GM19452 (cell line): ENCODE results near the gene IL1RAPL1.
"Not testable (repeated sequence)": the region's sequence is repeated elsewhere in the genome, so short reads cannot be mapped to it uniquely, and the experiment has no call there.

ENCODE experiments used
- ATAC-seq: cut with Tn5 transposase; IDR thresholded peaks from one replicate; pipeline ENCODE4 v1.9.1; 2021; ENCODE audit not compliant: unreplicated experiment

Gene IL1RAPL1

DNA sequence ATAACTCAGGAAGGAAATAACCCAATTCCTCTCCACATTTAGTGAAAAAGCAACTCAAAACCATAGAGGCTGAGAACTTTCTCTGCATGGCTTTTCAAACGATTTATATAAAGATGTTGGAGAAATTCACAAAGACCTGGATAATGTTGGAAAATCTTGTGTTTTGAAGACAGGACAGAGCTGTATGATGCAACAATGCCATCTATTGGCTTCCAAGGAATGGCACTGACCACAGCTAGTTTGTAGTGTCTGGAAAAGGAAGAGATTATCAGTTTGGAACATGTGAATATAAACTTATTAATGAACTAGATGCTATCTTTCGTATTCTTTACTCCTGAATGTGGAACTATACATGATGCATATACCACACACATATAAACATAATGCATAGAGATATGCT is 503.6 kb downstream of the IL1RAPL1 start:
- ATAC-seq: no peak

DNA sequence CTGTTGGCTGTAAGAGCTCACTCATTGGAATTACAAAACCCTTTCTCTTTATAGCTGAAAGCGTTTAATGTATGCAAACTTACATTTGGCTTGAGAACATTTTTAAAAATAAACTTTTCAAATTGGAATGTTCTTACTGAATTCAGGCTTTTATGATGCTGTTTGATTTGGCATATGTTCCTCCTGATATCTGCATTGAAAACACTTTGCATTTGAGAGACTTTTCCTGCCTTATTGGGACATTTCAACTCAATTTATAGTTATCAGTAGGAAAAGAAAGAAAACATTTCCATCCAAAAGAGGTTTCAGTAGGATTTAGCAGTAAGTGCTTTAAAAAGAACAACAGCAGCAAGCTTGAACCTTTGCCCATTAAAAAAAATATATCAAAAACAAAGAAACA is 520.0 kb downstream of the IL1RAPL1 start:
- no peak for ATAC-seq

DNA sequence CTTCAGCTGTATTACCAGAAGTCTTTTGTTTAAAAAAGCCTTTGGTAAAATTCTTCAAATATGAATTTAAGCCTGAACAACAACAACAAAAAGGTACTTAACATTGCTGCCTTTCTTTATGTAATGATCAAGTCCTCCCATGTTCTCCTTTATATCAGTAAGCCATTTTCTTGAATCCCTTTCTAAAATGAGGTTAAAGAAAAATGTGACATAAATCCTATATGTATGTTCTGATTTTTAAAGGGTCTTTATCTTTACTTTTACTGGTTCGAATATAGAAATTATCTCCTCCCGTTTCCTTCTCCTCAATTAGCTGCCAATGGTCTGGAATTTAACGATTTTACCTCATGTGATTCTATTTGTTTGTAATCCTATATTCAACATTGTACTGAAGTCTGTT is 522.8 kb downstream of the IL1RAPL1 start:
- no peak for ATAC-seq

DNA sequence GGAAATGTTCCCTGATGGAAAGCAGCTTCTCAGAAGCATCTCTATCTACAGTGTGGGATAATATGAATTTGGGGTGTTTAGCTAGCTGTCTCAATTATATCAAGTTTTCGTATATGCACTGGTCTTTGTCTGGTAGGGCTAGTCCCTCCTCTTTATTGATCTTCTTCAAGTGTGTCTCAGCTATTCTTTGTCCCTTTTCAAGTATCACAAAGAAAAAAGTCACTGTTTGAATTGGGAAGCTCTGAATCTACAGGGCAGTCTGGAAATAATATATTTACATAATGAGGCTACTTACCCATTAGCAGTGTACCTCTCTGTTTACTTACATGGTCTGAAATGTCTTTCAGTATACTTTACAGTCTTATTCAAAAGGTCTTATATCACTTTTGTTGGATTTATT is 526.0 kb downstream of the IL1RAPL1 start:
- ATAC-seq: no peak

DNA sequence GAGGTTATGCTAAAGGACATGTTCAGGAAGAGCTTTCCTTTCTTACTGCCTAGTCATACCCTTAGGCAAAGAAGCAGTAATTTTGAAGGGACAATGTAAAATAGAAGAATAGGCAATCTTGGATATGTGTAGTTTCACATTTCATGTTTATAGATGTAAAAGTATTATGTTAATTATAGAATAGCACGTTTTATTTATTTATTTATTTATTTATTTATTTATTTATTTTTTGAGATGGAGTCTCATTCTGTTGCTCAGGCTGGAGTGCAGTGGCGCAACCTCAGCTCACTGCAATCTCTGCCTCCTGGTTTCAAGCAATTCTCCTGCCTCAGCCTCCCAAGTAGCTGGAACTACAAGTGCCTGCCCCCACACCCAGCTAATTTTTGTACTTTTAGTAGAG is 535.6 kb downstream of the IL1RAPL1 start:
- not testable (repeated sequence) for ATAC-seq

DNA sequence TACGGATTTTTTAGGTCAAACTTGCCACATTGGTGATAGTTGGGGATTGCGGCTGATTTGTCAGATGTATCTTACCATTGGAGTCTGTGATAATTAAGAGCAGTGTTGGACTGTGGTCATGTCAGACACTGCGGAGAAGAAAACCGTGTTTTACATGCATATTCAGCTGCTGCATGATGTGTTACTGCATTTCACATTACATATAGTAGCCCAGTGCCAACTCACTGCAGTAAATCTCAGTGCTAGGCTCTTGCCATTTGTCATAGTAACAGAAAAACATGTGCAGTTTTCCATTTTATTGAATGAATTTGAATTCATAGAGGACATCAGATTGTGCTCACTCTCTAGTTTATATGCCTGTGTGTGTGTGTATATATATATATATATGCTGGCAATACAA is 543.7 kb downstream of the IL1RAPL1 start:
- no peak for ATAC-seq

DNA sequence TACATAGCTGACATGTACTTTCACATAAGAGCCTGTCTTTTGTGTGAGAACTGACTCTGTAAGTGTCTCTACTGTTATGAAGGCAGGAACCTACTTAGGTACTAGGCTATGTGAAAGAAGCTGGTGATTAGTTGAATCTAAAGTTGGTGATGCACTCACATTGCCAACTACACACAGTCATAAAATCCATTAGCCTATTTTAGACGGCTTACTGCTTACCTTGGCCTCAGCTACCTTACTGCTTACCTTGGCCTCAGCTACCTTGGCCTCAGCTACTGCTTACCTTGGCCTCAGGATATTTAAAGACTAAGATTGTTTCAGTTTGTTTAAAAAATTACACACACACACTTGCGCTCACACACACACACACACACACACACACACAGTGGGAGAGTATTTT is 549.7 kb downstream of the IL1RAPL1 start:
- no peak for ATAC-seq

DNA sequence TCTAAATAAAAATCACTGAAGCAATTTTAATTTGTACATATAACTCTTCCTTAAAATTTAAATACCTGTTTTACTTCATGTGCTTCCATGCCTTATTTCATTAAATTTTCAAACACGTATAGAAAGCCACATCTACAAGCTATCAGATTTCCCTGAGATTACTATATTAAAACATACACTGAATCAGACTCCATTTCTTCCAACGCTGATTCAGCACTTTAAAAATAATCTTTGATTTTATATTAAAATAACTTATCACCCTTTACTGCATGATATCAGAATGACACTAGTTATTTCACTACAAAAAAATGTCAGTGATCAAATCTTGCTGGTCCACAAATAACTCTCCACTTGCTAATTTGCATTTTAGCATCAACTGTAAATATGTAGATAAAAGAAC is 550.8 kb downstream of the IL1RAPL1 start:
- ATAC-seq: no peak

DNA sequence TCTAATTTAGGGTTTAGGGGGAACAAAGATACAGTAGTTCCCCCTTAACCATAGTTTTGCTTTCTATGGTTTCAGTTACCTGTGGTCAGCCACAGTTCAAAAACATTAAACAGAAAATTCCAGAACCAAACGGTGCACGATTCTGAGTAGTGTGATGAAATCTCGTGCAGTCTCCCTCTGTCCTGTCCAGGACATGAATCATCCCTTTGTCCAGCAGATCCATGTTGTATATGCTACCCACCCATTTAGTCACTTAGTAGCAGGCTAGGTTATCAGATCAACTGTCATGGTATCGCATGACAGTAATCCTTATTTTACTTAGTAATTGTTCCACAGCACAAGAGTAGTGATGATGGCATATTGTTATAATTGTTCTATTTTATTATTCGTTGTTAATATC is 556.1 kb downstream of the IL1RAPL1 start:
- ATAC-seq: no peak

DNA sequence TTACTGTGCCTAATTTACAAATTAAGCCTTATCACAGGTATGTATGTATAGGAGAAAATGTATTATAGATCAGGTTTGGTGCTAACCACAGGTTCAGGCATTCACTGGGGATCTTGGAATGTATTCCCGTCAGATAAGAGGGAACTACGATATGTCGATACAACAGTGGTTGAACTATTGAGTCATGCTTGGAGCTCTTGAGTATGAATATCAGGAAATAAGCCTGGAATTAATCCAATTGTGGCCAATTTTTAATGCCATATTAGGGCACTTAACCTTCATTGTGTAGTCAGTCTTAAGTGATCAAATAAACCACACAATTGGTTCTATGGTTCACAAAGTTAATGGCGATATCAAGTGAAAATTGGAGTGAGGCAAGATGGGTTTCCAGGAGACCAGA is 556.5 kb downstream of the IL1RAPL1 start:
- no peak for ATAC-seq

DNA sequence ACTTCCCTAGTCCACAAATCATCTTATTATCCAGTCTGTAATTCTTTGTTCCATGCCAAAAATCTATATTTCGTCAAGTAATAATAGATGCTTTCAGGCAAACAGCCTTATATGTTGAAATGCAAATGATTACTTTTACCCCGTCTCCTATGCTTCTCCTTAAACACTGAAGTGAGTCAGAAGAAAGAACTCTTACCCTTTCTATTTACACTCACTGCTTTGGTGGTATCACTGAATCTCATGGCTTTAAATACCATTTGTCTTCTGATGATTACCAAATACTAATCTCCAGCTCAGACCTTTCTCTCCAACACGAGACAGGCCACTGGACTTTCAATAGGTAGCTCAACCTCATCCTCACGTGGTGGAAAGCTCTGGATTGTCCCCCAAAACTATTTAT is 558.1 kb downstream of the IL1RAPL1 start:
- ATAC-seq: no peak

DNA sequence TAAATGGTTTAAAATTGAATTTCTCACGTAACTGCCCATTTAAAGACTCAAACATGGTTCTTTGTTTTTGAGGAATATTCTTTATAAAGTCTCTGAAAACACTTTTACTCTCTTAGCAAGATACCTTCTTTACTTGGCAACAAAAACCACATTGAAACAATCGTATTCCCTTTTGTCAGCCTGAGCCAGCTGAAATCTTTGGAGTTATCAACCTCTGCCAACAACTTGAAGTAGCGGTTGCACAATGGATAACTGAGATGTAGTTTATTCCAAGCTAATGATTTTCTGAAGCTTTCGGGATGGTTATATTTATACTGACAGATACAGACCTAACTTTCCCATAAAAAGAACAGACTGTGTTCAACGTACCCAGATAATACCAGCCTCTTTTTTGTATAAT is 561.3 kb downstream of the IL1RAPL1 start:
- ATAC-seq: no peak

DNA sequence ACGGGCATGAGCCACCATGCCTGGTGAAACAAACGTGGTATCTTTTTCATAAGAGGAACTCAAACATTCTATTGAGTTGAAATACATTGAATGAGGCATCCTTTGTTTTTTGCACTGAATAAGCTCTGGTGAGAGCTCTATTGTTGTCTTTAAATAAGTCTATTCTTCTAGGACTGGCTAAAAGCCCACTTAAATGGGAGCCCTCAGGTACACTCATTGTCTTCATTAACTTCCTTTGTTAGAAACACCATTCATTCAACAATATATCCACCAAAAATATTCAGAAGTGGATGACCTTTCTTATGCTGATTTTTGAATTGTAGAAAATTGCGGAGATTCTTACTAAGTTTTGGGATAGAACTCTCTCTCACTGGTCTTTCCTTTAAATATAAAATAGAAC is 568.0 kb downstream of the IL1RAPL1 start:
- ATAC-seq: no peak

DNA sequence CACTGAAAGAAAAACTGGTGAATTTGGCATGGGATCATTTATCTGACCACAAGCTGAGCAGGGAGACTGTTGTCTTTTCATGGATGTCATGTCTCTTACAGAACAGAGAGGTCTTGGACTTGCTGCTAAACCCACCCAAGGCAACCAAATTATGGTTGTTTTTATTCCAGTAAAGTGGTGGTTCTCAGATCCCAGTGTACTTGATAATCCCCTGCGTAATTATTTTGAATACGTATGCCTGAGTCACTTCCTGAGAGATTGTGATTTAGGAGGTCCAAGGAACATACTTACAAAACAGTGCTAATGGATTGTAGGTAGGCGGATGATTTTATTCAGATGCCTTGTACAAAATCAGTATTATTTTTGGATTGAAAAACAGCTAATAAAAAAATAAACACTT is 585.6 kb downstream of the IL1RAPL1 start:
- ATAC-seq: no peak

DNA sequence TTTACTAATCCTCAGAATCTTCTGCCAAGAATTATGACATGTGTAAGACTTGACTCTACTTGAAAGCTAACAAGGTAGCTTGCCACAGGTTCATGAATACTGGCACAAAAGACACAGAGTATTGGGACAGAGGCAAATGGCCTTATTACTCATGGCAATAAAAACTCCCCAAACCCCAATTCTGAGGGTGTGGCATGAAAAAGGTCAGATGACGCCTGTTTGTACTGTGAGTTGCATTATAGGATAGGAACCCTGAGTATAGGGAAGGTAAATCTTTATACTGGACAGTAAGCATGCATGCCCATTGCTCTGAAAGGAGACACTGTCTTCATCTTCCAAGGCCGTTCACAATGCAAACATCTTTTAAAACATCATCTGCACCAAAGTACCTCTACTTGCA is 600.0 kb downstream of the IL1RAPL1 start:
- ATAC-seq: no peak

DNA sequence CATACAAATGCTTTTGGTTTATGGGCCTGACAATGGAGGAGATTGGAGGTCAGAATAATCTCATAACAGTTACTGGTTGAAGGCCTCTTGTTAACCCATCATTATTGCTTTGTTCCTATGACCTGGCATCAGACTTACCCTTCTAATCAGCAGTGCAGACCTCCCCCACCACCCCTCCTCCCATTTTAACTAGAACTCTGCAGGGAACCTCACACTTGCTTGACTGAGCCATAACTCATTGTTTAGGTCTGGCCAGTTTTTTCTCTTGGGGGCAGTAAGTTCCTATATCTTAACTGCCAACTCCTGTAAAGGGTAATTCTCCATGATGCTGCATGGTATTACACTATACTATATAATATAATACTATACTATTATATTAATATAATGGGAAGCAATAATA is 609.3 kb downstream of the IL1RAPL1 start:
- ATAC-seq: no peak

DNA sequence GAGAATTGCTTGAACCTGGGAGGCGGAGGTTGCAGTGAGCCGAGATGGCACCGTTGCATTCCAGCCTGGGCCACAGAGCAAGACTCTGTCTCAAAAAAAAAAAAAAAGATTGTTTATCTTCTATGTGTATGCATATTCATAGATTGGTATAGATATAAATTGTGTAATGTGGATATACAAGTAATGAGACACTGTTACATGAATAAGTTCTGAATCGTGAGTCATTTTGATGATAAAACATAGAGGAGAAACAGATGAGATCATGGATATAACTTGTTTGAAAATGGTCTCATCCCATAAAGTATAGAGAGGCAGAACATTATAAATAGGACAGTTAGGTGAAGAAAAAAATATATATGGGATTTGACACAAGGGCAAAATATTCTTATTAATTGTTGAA is 628.0 kb downstream of the IL1RAPL1 start:
- no peak for ATAC-seq

DNA sequence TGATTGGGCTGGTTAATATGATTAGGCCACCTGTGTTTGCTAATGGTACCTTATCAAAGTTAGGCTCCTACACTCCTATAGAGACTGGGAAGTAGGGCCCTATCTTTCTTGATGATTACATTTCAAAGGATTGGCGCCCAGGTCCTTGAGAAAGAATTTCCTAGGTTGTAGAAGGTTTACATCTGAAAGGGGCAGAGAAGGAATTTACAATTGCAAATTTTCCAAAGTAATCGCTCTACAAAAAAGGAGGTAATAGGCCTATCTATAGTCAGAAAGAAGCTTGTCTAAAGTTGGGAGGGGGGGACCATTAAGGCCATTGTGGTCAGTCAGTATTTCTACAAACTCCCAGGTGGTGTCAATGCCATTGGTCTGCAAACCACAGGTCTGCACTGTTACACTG is 638.4 kb downstream of the IL1RAPL1 start:
- no peak for ATAC-seq

DNA sequence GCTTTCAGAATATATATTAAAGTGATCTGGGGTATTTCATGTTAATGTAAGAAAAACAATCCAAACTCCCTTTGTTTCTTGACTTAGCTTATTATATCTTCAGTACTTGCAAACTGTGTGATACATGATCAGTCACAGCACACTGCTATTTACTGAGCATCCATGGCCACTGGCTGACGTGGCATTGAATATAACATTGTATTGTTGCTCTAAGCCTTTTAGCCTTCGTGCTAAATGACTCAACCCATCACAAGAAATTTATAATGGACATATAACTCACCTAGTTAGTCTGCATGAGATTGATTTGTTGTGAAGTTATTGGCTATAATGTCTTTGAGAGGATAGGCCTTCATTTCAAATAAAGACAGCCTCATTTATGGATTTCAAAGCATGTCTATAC is 642.6 kb downstream of the IL1RAPL1 start:
- ATAC-seq: no peak

DNA sequence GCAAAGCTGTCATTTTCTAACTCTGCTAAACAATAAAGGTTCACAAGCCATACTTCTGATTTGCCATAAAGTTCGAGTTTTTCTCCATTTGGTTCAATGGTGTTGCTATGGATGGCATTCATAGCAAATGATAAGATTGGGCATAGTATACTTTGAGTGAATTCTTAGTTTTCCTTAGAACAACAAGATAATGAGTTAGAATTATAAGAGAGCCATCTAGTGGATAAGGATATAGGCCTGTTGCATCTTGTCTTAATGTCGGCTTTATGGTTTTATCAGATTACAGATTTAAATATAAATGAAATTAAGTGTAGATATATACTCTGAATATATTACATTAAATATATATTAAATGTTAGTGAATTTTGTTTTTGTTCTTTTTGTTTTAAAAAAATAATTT is 644.6 kb downstream of the IL1RAPL1 start:
- no peak for ATAC-seq

DNA sequence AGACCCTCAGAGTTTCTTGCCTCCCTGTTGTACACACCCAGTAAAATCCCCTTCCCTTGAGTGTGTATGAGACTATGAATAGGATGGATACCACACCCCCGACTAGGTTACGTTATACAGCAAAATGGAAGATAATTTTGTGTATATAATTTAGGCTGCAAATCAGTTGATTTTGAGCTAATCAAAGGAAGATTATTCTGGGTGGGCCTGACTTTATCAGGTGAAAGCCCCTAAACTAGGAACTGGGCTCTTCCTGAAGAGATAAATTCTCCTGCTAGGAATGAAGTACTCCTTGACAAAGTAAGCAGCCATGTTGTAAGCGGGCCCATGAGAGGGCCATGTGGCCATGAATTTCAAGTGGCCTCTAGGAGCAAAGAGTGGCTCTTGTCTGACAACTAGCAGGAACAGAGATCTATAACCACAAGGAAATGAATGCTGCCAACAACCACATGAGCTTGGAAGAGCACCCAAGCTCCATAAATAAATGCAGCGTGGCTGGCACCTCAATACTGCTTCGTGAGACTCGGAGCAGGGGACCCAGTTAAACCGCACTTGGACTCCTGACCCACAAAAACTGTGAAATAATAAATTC is 646.4 kb downstream of the IL1RAPL1 start:
- no peak for ATAC-seq

DNA sequence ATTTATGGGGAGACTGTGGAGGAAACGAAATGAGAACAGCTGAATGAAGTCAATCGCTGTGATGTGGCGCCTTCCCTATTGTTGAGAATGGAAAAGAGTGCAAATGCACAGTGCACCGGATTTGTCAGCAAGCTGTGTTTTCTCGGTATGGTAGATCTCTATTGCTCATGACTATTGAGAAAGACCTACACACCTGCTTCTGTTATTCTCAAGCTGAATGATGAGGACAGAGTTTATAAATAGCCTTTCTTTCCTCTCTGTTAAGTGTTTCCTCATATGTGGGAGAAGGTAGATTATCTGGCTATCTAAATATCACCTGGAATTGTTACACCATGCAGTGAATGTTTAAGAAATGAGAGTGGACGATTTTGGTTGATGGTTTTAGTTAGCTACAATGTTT is 650.7 kb downstream of the IL1RAPL1 start:
- no peak for ATAC-seq

DNA sequence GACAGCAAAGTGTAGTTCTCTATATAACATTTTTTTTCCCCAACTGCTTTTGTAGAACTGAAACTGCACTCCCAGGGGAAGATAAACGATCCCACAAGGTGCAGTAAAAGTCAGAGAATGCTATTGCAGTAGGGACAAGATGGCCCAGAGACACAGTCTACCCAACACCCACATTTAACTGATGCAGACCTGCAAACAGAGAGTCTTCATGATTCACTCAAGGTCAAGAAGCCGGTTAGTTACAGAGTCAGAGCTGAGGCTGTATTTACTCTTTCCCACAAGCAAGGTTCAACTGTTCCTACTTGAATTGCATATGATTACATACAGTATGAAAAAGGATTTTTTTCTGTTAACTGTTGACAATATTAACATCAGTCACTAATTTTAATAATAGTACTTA is 654.6 kb downstream of the IL1RAPL1 start:
- ATAC-seq: no peak

DNA sequence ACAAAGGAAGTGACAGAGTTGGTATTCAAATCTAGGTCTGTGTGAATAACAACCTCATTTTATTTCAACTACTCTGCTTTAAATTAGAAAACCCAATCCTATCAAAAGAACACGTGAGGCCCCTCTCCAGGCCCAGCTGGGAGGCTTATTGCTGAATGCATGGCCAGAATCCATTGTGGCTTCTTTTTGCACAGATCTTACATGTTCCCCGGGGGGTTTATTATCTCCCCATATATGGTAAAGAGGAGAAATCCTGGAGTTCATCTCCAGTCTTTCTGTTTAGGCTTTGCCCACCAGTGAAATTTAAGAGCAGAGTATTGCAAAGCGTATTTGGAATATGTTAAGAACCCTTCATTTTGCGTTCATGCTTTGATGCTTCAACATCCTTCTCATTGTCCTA is 655.6 kb downstream of the IL1RAPL1 start:
- ATAC-seq: no peak
